A549 (cell line): ENCODE data around the gene TMEM45A. TPM values are rescaled to one million over a fixed set of nuclear protein-coding genes. Genes with fewer than 3 reads are reported as not detected.

ENCODE experiments used
- ATAC-seq, 2 experiments: fragments of 200-7000 bp in 1 of 2; fragments of >200 bp in 1 of 2; cut with Nextera tagmentation in 1 of 2; cut with Tn5 transposase in 1 of 2; 3 replicates each; pipeline versions ENCODE4 v1.8.0 to v1.9.1; 2018 to 2020; ENCODE audit warnings: mild to moderate bottlenecking in 1 of 2, moderate library complexity in 1 of 2
- CTCF ChIA-PET: fragments of 300-600 bp; sonication (Branson Sonifier 250); formaldehyde crosslinking; extraction: SDS; loops from one replicate; lab custom pipeline; 2021; ENCODE audit warnings: antibody characterized with exemption, inconsistent platforms; lab: Yijun Ruan, JAX
- POLR2A ChIA-PET: fragments of 350-600 bp; formaldehyde crosslinking; extraction: SDS; loops from one replicate; lab custom pipeline; 2021; ENCODE audit warnings: antibody characterized with exemption, inconsistent platforms; lab: Yijun Ruan, JAX
- DNase-seq, 2 experiments: peaks; one replicate each; pipeline versions ENCODE4 v3.0.0 to v3.0.0-alpha.2; 2011 to 2016; ENCODE audit warnings: low read depth in 1 of 2, low spot score in 1 of 2
- FAIRE-seq: peaks from 2 replicates; lab custom pipeline; 2011; peaks lifted over from hg19 to GRCh38; lab: Jason Lieb, UNC
- H3K27ac ChIP-seq, 2 experiments: fragments of >200 bp; sonication (Bioruptor Twin); formaldehyde crosslinking; 3 replicates each; pipeline ENCODE4 v1.5.1; 2016 to 2017
- H3K4me1 ChIP-seq: fragments of >200 bp; sonication (Bioruptor Twin); formaldehyde crosslinking; 3 replicates; pipeline ENCODE4 v1.6.1; 2016
- H3K4me2 ChIP-seq: fragments of >200 bp; sonication (Bioruptor Twin); formaldehyde crosslinking; 3 replicates; pipeline ENCODE4 v1.6.1; 2016
- H3K4me3 ChIP-seq: fragments of >200 bp; sonication (Bioruptor Twin); formaldehyde crosslinking; 3 replicates; pipeline ENCODE4 v1.5.1; 2016
- H3K9me3 ChIP-seq: fragments of >200 bp; sonication (Bioruptor Twin); formaldehyde crosslinking; 3 replicates; pipeline ENCODE4 v1.6.1; 2016
- CBX2 ChIP-seq: fragments of 200-600 bp; sonication (generic); IDR thresholded peaks from 2 replicates; pipeline ENCODE4 v1.6.1; 2016; ENCODE audit warnings: low read depth, mild to moderate bottlenecking, borderline replicate concordance
- CHD2 ChIP-seq: fragments of 150-350 bp; IDR thresholded peaks from 2 replicates; pipeline ENCODE4 v1.6.1; 2014; ENCODE audit warnings: low read length; ENCODE audit not compliant: partially characterized antibody
- ESRRA ChIP-seq: fragments of 150-350 bp; IDR thresholded peaks from 2 replicates; pipeline ENCODE4 v1.6.1; 2014; ENCODE audit warnings: mild to moderate bottlenecking, low read length, borderline replicate concordance
- FOSB ChIP-seq: fragments of 250-450 bp; sonication (Bioruptor Pico); IDR thresholded peaks from 2 replicates; pipeline ENCODE4 v1.5.0; 2020; ENCODE audit warnings: mild to moderate bottlenecking, moderate library complexity
- FOSL2 ChIP-seq, 2 experiments: fragments of 450-650 bp in 1 of 2; fragments of >200 bp in 1 of 2; sonication (Bioruptor Twin) in 1 of 2; formaldehyde crosslinking; IDR thresholded peaks; 2 replicates each; pipeline versions ENCODE4 v1.5.0 to v1.6.1; 2016 to 2020; ENCODE audit warnings: mild to moderate bottlenecking in 1 of 2, moderate library complexity in 1 of 2
- GATA3 ChIP-seq: IDR thresholded peaks from 2 replicates; pipeline ENCODE4 v1.6.1; 2012; ENCODE audit warnings: borderline replicate concordance
- HOXA7 ChIP-seq: fragments of 250-450 bp; sonication (Bioruptor Pico); IDR thresholded peaks from 2 replicates; pipeline ENCODE4 v1.5.0; 2020; ENCODE audit warnings: mild to moderate bottlenecking, moderate library complexity
- HOXB13 ChIP-seq: fragments of 250-450 bp; sonication (Bioruptor Pico); IDR thresholded peaks from 2 replicates; pipeline ENCODE4 v1.5.0; 2020; ENCODE audit warnings: low read depth, mild to moderate bottlenecking, moderate library complexity
- JUN ChIP-seq, 2 experiments: fragments of >200 bp; sonication (Bioruptor Twin); formaldehyde crosslinking; IDR thresholded peaks; 2 replicates in 1 of 2; 3 replicates in 1 of 2; pipeline ENCODE4 v1.6.1; 2016 to 2017
- KDM1A ChIP-seq: fragments of 200-600 bp; sonication (generic); IDR thresholded peaks from 2 replicates; pipeline ENCODE4 v1.6.1; 2016; ENCODE audit warnings: low read depth, mild to moderate bottlenecking
- KDM5A ChIP-seq: fragments of 200-600 bp; sonication (generic); IDR thresholded peaks from 2 replicates; pipeline ENCODE4 v1.6.1; 2016; ENCODE audit warnings: antibody characterized with exemption, mild to moderate bottlenecking
- MAFK ChIP-seq: fragments of 450-650 bp; IDR thresholded peaks from 2 replicates; pipeline ENCODE4 v1.6.1; 2014; ENCODE audit not compliant: partially characterized antibody
- MAZ ChIP-seq: fragments of 150-350 bp; IDR thresholded peaks from 2 replicates; pipeline ENCODE4 v1.6.1; 2014; ENCODE audit warnings: antibody characterized with exemption, low read depth, low read length, borderline replicate concordance
- NFE2L2 ChIP-seq: fragments of 150-350 bp; conservative IDR thresholded peaks from 2 replicates; pipeline ENCODE4 v1.6.1; 2014; ENCODE audit warnings: low read length
- RAD21 ChIP-seq, 2 experiments: fragments of >200 bp in 1 of 2; sonication (Bioruptor Twin) in 1 of 2; formaldehyde crosslinking in 1 of 2; IDR thresholded peaks in 1 of 2; conservative IDR thresholded peaks in 1 of 2; 2 replicates in 1 of 2; 3 replicates in 1 of 2; pipeline ENCODE4 v1.6.1; 2012 to 2018; ENCODE audit warnings: inconsistent platforms in 1 of 2
- RCOR1 ChIP-seq: fragments of 150-350 bp; IDR thresholded peaks from 2 replicates; pipeline ENCODE4 v1.6.1; 2014; ENCODE audit warnings: antibody characterized with exemption, low read length, low read depth
- SMC3 ChIP-seq: fragments of >200 bp; sonication (Bioruptor Twin); formaldehyde crosslinking; IDR thresholded peaks from 3 replicates; pipeline ENCODE4 v1.6.1; 2018; ENCODE audit warnings: inconsistent platforms
- TP53 ChIP-seq: fragments of 250-450 bp; sonication (Bioruptor Pico); IDR thresholded peaks from 2 replicates; pipeline ENCODE4 v1.5.0; 2021; ENCODE audit warnings: mild to moderate bottlenecking, moderate library complexity
- WGBS: methylation state at CpG from one replicate; pipeline ENCODE4 v1.1.6; 2017; ENCODE audit errors: missing lambda C conversion rate; 5-methylcytosine and 5-hydroxymethylcytosine counted together
- polyA plus RNA-seq, 4 experiments: library from polyadenylated mRNA; depleted of rRNA in 3 of 4; stranded (reverse); fragments of >200 nt; fragmentation: RNase III in 1 of 4; extraction: RNeasy Plus Mini Kit Qiagen cat#74134 plus additional on column Dnase treatment in 1 of 4; gene quantifications; 2 replicates in 3 of 4; 3 replicates in 1 of 4; pipeline ENCODE4 v1.2.3, GENCODE V29; 2011 to 2017
- TF ChIP-seq, protein P1 (sequence below): fragments of 450-650 bp; IDR thresholded peaks from 2 replicates; pipeline ENCODE4 v1.6.1; 2014; ENCODE audit warnings: antibody characterized with exemption
- TF ChIP-seq, protein P2 (sequence below): fragments of 250-450 bp; sonication (Bioruptor Pico); IDR thresholded peaks from 2 replicates; pipeline ENCODE4 v1.5.0; 2021; ENCODE audit warnings: mild to moderate bottlenecking, moderate library complexity, borderline replicate concordance
- TF ChIP-seq, protein P3 (sequence below): fragments of 250-450 bp; sonication (Bioruptor Pico); IDR thresholded peaks from 2 replicates; pipeline ENCODE4 v1.5.0; 2020; ENCODE audit warnings: low read depth, mild to moderate bottlenecking, moderate library complexity

Gene TMEM45A
- polyA plus RNA-seq, 2 of the 4 experiments (the other 2 are of a cell fraction), result 4.6 to 7.0 TPM

DNA sequence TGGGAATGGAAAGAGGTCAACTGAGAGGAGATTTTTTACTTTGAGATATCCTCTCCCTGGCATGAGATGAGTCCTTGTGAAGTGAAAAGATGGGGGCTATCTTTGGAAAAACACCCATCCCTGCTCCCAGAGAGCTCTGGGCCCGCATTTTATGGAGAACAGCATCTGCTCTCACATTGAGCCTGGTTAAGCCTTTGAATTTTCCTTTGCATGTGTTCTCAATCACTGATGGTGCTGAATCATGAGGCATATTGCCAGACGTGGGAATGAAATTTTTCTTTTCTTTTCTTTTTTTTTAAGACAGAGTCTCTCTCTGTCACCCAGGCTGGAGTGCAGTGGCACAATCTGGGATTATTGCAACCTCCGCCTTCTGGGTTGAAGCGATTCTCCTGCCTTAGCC, 24.4 kb downstream of the TMEM45A start:
- Histone ChIP-seq H3K9me3 (no peaks in the 10 kb centered on the region), H3K27ac (no peak overlapping the region), H3K4me3 (no peak overlapping the region), H3K4me2 (no peak overlapping the region), H3K4me1 (no peaks in the 10 kb centered on the region; the same call in 2 of the 3 replicates)
- ChIA-PET CTCF (no interaction called here), POLR2A (no interaction called here)
- TF ChIP-seq MAFK, result no peak
- TF ChIP-seq CHD2, result no peak
- no peak for TF ChIP-seq CBX2
- TF ChIP-seq, protein P1, sequence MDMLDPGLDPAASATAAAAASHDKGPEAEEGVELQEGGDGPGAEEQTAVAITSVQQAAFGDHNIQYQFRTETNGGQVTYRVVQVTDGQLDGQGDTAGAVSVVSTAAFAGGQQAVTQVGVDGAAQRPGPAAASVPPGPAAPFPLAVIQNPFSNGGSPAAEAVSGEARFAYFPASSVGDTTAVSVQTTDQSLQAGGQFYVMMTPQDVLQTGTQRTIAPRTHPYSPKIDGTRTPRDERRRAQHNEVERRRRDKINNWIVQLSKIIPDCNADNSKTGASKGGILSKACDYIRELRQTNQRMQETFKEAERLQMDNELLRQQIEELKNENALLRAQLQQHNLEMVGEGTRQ, result no peak
- no peak for TF ChIP-seq SMC3
- TF ChIP-seq ESRRA, result no peak
- no peak for TF ChIP-seq HOXA7 (CRISPR knock-in tag)
- TF ChIP-seq RCOR1, result no peak
- TF ChIP-seq GATA3, result no peak
- no peak for TF ChIP-seq HOXB13 (CRISPR knock-in tag)
- TF ChIP-seq NFE2L2, result no peak
- no peak for TF ChIP-seq JUN (IDR thresholded peaks at IDR 0.05)
- TF ChIP-seq TP53 (CRISPR knock-in tag), result no peak
- ATAC-seq (no peak), DNase-seq (no peak), FAIRE-seq (no peak)
- 53% methylated on average over 4 of the region's 4 CpGs for WGBS

DNA sequence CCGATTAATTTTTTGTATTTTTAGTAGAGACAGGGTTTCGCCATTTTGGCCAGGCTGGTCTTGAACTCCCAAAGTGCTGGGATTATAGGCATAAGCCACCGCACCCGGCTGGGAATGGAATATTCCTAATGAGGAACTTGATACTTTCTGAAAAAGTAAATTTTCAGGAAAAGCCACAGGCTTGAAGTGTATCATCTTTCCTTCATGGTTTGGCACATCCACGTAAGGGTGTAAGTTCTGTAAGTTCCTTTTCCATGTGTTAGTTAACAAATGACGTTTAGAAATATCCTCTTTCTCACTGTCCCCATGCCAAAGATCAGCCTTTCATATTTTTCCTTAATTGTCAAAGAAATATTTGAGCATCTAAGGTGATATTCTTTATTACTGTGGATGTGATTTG, 24.9 kb downstream of the TMEM45A start:
- ATAC-seq (no peak), DNase-seq (no peak), FAIRE-seq (no peak)
- Histone ChIP-seq H3K27ac (no peak overlapping the region), H3K4me3 (no peak overlapping the region), H3K4me1 (peaks cover 4% of the 10 kb centered on the region; the same call in 1 of the 3 replicates), H3K9me3 (no peaks in the 10 kb centered on the region), H3K4me2 (no peak overlapping the region)
- WGBS, result 58% methylated on average over 6 of the region's 6 CpGs
- ChIA-PET CTCF (no interaction called here), POLR2A (no interaction called here)
- TF ChIP-seq FOSL2 (IDR thresholded peaks at IDR 0.05) (no peak), FOSL2 (CRISPR knock-in tag; IDR thresholded peaks at IDR 0.05) (no peak), KDM5A (no peak), FOSB (CRISPR knock-in tag) (no peak)

DNA sequence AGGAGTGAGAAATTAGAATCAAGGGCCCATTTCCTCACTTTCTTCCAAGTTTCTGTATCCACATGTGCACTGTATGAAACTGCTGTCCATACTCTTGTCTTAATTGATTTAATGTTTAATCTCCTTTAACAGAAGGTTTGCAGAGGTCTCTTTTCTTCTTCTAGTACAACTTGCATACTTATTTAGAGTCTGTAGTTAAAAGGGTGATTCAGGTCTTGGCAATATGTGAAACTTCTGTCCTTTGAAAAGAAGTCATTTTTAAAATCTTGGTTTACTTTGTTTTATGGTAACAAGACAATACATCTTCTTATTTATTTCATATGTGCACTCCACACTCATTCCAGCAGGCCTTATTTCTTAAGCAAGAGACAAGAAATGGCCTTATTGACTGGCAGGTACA, 25.8 kb downstream of the TMEM45A start:
- no peak for ATAC-seq
- Histone ChIP-seq H3K4me1 (peaks cover 4% of the 10 kb centered on the region; the same call in 1 of the 3 replicates), H3K27ac (no peak overlapping the region), H3K9me3 (no peaks in the 10 kb centered on the region), H3K4me3 (no peak overlapping the region), H3K4me2 (no peak overlapping the region)
- CTCF ChIA-PET, result no interaction called here
- TF ChIP-seq KDM1A, result no peak
- TF ChIP-seq MAZ, result no peak
- TF ChIP-seq, protein P2, sequence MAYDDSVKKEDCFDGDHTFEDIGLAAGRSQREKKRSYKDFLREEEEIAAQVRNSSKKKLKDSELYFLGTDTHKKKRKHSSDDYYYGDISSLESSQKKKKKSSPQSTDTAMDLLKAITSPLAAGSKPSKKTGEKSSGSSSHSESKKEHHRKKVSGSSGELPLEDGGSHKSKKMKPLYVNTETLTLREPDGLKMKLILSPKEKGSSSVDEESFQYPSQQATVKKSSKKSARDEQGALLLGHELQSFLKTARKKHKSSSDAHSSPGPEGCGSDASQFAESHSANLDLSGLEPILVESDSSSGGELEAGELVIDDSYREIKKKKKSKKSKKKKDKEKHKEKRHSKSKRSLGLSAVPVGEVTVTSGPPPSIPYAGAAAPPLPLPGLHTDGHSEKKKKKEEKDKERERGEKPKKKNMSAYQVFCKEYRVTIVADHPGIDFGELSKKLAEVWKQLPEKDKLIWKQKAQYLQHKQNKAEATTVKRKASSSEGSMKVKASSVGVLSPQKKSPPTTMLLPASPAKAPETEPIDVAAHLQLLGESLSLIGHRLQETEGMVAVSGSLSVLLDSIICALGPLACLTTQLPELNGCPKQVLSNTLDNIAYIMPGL, result no peak
- no peak for TF ChIP-seq RAD21 (conservative IDR thresholded peaks at IDR 0.05 in 1 of 2, IDR thresholded peaks at IDR 0.05 in 1 of 2)
- TF ChIP-seq, protein P3, sequence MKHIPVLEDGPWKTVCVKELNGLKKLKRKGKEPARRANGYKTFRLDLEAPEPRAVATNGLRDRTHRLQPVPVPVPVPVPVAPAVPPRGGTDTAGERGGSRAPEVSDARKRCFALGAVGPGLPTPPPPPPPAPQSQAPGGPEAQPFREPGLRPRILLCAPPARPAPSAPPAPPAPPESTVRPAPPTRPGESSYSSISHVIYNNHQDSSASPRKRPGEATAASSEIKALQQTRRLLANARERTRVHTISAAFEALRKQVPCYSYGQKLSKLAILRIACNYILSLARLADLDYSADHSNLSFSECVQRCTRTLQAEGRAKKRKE (CRISPR knock-in tag), result no peak
- no peak for FAIRE-seq
- no peak for DNase-seq
- POLR2A ChIA-PET, result no interaction called here
